ENCODE measurements around the gene PSMD1.
"Not testable (repeated sequence)": the region's sequence is repeated elsewhere in the genome, so short reads cannot be mapped to it uniquely, and the experiment has no call there.

PSMD1 gene

DNA sequence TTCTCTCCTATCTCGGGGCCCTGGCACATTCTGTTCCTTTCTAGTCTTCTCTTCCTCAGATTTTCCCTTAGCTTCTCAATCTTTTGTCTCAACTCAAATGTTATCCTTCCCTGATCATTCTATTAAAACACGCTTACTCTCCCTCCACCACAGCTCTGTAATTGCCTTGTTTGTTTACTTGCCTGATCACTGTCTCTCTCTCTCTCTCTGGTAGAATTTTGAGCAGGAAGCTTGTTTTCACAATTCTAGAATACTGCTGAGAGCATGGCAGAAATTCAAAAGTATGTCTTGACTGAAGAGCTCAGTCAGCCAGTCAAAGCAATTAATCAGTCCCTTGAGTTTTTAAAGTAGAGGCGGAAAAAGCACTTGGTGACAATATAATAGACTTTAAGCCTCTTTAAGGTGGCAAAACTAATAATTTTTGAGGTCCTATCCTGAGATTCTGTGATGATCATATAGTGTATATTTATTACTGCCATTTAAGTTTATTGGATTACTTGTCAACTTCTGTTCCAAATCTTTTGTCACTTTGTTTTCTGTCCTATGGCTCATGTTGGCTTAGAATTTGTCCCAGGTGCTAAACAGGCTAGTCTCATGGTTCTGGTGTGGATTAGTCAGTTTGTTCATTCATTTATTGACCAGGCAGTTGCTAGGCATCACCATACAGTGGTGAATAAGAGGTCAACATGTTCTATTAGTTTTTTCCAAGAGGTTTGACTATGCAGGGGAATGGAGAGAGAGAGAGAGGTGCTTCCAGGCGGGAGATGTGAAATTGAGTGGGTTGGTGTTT is 2.3 kb downstream of the PSMD1 start:
- no peak for DNase-seq (ENCODE audit: low read depth)

DNA sequence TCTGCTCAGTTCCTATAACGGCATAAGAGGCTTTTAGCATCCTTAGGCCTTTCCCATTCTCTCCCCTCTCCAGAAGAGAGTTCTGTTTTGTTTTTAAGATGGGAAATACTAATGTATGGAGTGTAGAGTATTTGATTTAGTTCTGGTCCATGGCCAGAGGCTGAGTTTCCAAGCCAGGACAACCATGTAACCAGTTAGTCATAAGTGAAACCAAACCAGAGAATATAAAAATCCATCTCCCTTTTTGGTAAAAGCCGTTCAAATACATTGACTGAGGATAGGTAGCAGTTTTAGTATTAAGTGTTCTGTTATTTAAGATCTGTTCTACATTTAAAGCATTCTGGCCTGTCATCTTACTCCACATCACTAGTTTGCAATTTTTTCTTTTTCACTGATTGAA is 3.1 kb downstream of the PSMD1 start:
- no peak for DNase-seq (ENCODE audit: low read depth)

DNA sequence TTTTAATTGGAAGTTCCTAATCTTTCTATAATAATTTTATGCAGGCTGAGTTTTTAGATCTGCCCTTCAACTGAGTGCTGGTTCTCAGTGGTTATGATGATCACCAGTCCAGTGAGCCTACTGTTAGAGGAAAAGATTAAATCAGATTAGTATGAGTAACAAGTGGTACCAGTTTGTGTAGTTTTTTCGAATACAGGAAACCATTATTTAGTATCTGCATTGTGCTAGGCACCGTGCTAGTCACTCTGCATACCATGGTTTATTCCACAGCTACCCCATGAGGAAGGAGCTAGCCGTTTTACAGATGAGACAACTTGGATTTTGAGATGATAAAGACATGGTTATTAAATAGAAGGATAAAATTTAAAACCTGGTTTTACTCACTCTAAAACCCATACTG is 6.1 kb downstream of the PSMD1 start:
- no peak for DNase-seq (ENCODE audit: low read depth)

DNA sequence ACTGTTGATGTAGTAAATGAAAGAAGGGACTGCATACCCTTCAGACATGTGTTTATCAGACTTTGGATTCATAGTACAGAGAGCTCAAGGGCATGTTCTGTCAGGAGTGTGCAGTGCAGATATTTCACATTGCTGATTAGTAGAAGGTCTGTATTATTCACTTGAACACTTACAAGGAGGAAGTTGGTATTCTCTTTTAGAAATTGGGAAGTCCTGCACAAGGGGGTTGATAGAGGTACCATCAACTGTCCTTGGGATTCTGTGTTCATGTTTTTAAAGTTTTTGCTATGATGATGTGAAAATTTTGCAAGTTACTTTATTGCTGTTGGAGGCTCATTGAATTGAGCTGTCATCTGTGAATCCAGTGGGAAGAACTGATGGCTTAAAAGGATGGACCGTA is 6.7 kb downstream of the PSMD1 start:
- DNase-seq (ENCODE audit: low read depth) = no peak

DNA sequence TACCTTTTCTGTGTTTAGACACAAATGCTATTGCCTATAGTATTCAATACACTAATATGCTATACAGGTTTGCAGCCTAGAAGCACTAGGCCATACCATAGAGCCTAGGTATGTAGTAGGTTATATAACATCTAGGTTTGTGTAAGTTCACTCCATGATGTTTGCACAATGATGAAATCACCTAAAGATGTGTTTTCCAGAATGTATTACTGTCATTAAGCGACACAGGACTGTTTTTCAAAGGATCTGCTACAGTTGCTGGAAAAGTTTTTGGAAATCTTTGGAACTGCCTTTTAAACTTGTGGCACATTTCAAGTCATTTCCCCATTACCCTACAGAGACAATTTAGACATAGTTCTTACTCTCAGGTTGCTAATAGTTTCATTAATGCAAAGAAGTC is 9.3 kb downstream of the PSMD1 start:
- no peak for DNase-seq (ENCODE audit: low read depth)

DNA sequence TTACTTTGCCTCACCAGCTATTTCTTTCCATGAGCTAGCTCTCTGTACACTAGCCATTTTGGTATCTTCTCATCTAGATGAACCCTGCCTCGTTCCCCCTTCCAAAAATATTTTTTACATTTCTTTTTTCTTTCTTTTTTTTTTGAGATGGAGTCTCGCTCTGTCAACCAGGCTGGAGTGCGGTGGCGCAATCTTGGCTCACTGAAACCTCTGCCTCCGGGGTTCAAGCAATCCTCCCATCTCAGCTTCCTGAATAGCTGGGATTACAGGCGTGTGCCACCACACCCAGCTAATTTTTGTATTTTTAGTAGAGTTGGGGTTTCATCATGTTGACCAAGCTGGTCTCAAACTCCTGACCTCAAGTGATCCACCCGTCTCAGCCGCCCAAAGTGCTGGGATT is 10.9 kb downstream of the PSMD1 start:
- not testable (repeated sequence) for DNase-seq (ENCODE audit: low read depth)

DNA sequence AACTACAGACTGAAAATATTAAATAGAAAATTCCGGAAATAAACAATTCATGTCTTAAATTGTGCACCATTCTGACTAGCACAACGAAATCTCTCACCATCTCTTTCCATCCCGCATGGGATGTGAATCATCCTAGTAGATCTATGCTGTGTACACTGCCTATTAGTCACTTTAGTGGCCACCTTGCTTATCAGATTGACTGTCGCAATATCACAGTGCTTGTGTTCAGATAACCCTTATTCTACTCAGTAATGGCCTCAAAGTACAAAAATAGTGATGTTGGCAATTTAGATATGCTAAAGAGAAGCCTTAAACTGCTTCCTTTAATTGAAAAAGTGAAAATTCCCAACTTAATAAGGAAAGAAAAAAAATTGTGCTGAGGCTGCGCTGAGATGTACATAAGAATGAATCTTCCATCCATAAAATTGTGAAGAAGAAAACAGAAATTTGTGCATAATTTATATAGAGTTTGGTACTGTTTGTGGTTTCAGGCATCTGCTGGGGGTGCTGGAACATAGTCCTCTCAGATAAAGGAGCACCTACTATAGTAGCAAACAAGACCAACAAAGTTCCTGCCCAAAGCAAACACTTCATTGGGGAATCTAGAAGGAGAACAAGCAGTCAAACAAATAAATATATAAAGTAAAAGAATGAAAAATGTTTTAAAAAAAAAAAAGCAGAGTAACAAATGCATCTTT is 12.0 kb downstream of the PSMD1 start:
- no peak for DNase-seq (ENCODE audit: low read depth)

DNA sequence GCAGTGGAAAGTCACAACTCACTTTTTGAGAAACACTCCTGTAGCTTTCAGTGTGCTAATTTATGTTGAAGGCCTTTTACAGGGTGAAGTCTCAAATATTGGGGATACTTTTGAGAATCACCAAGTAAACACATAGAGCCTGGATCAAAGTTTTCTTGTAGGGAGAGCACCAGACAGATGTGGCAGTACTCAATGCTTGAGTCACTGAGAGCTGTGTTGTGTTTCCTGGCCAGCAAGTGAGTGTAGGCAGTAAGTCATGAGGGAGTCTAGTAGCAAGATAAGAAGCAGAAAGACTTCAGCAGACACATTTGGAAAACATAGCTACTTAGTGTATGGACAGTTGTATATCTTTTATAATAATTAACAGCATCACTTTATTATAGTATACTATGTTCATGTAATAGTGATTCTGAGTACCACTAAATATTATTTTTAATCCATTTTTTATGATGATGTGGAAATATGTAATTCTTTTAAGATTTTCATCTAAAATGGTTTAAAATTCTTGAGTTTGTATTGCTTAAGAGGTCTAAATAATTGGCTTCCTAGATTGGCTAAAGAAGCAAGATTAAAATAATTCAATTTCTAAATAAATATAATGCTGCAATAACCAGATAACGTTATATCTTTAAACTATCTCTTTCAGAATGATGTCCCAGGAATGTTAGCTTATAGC is 12.8 kb downstream of the PSMD1 start:
- DNase-seq (ENCODE audit: low read depth) = no peak

DNA sequence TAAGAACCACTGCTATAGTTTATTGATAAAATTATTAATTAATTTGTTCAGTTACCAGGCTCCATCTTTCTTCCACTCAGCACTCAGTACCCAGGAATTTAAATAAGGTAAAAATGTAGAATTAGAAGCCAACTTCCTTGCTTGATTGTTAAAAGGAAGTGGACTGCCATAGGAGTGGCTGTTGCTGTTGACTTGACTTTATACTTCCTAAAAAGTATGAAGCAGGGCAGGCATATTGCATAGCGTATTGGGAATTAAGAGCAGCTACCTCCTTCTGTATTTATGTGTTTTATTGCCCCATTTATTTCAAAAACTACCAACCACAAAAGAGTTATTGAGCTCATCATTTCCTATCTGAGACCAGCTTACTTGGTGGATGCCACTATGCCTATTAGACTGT is 27.9 kb downstream of the PSMD1 start:
- DNase-seq (ENCODE audit: low read depth) = no peak

DNA sequence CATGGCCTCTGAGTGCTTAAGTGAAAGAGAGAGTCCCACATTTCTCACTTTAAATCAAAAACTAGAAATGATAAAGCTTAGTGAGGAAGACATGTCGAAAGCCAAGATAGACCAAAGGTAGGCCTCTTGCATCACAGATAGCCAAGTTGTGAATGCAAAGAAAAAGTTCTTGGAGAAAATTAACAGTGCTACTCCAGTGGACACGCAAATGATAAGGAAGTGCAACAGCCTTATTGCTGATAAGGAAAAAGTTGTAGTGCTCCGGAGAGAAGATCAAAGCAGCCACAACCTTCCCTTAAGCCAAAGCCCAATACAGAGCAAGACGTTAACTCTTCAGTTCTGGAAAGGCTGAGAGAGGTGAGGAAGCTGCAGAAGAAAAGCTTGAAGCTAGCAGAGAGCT is 32.1 kb downstream of the PSMD1 start:
- DNase-seq (ENCODE audit: low read depth) = no peak

DNA sequence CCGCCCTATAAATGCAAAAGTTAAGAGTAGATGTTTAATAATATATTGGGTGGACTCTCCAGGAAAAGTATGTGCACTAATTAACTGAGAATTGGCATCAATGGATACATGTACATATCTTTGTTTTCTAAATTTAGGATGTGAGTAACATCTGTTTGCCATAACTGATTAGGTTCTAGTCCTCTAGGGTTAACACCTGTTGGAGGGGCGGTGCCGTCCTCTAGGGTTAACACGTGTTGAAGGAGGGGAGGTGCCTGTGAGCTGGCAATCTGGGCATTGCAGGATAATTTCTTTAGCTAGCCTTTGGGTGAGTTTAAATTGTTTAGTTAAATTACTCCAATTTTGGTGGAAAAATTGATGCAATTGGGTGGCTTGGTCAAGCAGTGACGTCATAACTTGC is 37.3 kb downstream of the PSMD1 start:
- DNase-seq (ENCODE audit: low read depth) = no peak

DNA sequence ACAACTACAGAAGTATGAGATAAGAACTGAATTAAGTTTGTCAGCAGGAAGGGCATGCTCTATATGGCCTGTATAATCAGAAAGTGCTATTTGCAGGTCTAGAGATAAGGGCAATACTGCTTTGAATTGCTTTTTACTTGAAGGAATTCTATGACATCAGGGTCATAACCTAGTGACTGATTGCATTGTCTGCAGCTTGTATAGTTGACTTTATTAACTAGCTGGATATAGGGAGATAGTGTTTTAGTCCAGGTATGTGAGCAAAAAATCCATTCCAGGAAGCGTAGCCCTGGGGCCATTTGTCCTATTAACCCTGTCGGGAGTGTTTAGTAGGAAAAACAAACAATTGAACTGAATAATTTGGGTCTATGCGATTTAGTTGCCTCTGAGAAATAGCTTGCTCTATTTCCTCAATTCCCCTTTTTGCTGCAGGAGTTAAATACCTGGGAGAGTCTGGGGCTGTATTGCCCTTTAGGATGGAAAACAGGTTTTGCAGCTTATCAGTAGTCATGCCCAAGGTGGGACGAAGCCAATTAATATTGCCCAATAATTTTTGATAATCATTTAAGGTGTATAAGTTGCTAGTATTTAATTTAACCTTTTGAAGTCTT is 38.2 kb downstream of the PSMD1 start:
- DNase-seq (ENCODE audit: low read depth) = no peak

DNA sequence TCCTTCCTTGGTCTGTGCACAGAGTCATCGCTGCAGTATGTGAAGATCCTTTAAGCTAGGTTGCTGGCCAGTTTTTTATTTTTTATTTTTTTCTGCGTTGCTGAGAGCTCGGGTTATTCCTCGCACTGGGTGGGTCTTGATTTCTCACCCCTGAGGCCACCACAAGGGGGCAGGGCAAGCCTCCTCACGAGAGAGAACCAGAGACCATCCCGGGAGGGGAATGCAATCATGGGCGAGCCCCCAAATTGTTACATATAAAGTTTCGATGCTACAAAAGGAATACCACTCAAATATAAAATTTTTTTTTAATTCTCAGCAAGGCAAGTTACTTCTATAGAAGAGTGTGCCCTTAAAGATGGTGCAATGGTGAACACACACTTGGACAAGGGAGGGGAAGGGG is 43.3 kb downstream of the PSMD1 start:
- DNase-seq (ENCODE audit: low read depth) = no peak

DNA sequence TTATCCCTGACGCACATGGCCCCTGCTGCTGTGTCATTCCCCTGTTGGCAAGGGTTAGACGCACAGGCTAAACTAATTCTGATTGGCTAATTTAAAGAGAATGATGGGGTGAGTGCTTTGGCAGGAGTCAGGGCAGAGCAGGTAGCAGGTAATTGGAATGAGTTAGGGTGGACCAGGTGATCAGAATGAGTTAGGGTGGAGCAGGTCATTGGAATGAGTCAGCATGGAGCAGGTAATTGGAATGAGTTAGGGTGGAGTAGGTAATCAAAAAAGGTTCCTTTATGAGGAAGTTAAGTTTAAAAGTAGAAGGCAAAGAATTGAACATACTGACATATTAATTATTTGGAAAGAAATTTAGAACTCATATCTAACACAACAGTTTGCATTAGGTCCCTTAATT is 43.7 kb downstream of the PSMD1 start:
- DNase-seq (ENCODE audit: low read depth) = not testable (repeated sequence)

DNA sequence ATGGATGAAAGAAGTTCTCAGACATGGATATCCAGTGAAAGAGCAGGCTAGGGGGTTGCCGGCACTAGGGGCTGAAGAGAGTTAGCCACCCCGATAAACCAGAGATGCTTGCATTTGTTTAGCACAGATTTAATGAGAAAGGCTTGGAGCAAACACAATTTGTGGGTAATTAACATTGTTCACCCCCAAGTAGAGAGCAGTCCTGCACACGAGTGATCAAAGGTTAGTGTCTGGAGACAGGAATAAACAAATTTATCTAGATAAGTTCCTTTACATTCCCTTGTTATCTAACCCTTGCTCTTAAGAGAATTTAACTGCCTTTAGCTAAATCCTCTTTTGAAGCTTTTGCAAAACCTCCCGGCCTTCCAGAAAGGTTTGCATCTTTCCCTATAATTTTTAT is 44.3 kb downstream of the PSMD1 start:
- no peak for DNase-seq (ENCODE audit: low read depth)

DNA sequence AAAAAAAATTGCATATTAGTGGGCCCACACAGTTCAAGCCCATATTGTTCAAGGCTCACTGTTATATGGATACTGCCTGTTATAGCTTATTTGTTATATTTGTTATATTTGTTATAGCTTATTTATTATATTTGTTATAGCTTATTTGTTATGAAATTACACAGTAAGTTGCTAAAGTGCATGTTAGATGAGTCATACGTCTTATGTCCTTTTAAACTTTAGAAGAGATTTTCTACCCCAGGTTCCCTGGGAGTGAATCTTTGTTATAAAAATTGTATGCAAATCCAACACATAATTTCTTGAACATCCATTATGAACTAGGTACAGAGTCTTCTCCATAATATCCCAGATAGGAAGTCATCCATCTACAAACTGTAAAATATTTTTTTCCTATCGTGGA is 46.1 kb downstream of the PSMD1 start:
- no peak for DNase-seq (ENCODE audit: low read depth)

DNA sequence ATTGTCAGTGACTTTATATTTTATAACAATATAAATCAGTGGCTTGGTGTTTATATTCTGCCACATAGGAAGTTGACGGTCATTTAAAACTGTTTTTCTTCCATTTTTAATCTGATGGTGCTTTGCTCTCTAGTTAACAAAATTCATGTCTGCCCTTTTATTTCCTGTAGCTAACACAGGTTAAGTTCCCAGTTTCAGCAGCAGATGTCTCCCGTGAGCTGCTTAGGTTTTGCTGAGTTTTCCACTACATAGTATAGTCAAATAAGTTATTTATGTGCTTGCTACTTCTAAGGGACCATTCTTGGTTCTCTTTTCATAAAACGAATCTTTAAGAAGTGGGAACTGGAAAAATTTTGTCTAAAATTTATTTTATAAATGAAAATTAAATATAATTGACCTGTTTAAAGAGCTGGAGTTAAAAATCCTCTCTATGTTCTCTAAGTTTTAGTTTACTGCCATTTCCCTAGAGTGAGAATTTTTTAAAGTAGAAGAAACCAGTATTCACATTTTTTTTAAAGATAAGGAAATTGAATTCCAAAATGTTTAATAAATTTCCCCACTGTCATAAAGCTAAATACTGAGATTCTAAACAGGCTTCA is 47.5 kb downstream of the PSMD1 start:
- DNase-seq (ENCODE audit: low read depth) = no peak

DNA sequence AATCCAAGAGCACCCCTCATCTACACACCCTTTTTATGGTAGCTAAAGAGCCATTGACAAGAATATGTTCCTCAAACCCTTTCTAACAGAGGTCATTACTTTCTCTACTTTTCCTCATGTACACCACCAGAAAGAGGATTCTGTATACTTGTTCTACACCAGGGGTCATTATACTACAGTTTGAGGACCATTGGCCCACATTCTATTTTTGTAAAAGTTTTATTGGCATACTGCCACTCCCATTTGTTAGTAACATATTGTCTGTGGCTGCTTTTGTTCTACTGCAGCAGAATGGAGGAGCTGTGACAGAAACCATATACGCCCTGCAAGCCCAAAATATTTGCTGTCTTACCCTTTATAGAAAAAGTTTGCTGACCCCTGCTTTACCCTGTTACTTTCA is 53.9 kb downstream of the PSMD1 start:
- no peak for DNase-seq (ENCODE audit: low read depth)

DNA sequence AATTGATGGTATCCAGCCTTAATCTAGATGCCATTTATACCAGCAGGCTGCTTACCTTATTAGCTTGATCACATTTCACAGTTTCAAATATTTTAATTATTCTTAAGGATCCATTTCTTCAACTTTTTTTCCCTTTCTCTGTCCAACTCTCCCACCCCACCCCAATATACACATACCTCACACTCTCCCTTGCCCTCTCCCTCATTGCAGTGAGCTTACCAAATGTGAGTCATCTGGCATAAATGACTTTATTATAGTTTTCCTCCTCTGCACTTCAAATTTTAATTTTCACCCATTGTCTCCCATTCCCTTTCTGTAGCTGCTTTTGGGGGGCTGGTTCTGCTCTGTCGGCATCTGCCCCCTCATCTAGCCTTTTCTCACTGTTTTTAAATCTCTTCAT is 55.3 kb downstream of the PSMD1 start:
- DNase-seq (ENCODE audit: low read depth) = no peak

DNA sequence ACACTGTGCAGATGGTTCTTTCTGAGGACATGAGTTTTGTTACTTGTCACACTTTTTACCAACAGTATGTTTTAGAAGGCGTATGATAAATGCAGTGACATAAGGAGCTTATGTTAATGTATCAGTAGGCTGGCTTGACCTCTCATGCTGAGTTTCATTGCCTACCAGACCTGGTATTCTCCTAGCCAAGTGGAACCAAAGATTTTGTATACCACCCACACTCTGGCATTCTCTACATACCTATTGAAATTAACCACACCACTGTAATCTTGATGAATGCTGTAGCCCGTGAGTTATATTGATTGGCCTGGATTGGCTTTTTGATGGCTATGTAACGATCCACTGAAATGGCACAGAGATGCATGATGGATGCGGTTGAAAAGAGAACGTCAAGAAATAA is 56.8 kb downstream of the PSMD1 start:
- DNase-seq (ENCODE audit: low read depth) = no peak

DNA sequence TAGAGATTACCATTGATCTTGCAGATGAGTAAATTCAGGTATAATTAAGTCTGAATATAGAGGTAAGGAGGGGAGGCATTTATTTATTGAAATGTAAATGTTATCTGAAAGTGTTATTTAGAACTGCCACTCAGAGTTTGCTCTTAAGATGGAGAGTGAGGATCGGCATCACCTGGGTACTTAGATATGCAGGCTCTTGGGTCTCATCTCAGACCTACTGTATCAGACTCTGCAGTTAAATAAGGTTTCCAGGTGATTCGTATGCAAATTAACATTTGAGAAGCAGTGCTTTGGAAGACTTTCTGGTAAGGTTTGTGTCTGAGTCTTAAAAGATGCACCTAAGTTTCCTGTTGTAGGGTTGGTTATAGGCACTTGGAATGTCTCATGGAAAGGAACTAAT is 59.0 kb downstream of the PSMD1 start:
- DNase-seq (ENCODE audit: low read depth) = no peak

DNA sequence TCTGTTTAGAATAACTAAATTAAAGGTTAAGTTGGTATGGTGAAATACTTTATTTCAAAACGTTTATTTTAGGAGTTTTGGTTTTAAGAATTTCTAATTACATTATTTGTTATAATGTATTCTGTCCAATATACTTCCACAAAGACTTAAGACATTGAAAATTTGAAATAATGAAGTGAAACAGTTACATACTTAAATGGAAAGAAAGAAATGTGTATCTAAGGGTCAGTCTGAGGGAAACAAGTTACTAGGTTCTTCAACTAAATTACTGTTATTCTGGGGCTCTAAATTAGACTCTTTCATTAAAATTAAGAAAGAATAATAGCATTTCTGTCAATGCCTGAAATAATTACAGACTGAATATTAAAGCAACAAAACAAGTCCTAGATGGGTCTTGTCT is 60.5 kb downstream of the PSMD1 start:
- no peak for DNase-seq (ENCODE audit: low read depth)
